Type B pancreatic cell (in vitro differentiated cells): ENCODE results near the gene GLO1. TPM values are rescaled to one million over a fixed set of nuclear protein-coding genes. Genes with fewer than 3 reads are reported as not detected.

Experiments used
- total RNA-seq: library from RNA; stranded (reverse); gene quantifications from 2 replicates; pipeline ENCODE4 v1.2.1, GENCODE V29; 2021; ENCODE audit warnings: low replicate concordance

GLO1 gene
- total RNA-seq, 1 donor from 2014 or later, result 98.4 TPM

Other genes starting within 250 kb of the GLO1 start
- 14.9 and 16.0 TPM in 2 replicates for gene BTBD9, start 63.2 kb downstream of the GLO1 start, total RNA-seq
- gene DNAH8, start 12.2 kb upstream of the GLO1 start, total RNA-seq, result 0.05 and 0.14 TPM in 2 replicates